M059J (cell line): ENCODE data around the gene CNNM1. TPM values are rescaled to one million over a fixed set of nuclear protein-coding genes. Genes with fewer than 3 reads are reported as not detected.

Source experiments
- DNase-seq: peaks from one replicate; pipeline ENCODE4 v3.0.0-alpha.2; 2012; ENCODE audit warnings: low read depth
- total RNA-seq: library from RNA; depleted of rRNA; stranded (reverse); fragments of >200 nt; shearing (Covaris generic); gene quantifications from 2 replicates; pipeline ENCODE4 v1.2.3, GENCODE V29; 2014

CNNM1 gene
- total RNA-seq, 1 experiment from 2014 or later = 2.4 TPM

DNA sequence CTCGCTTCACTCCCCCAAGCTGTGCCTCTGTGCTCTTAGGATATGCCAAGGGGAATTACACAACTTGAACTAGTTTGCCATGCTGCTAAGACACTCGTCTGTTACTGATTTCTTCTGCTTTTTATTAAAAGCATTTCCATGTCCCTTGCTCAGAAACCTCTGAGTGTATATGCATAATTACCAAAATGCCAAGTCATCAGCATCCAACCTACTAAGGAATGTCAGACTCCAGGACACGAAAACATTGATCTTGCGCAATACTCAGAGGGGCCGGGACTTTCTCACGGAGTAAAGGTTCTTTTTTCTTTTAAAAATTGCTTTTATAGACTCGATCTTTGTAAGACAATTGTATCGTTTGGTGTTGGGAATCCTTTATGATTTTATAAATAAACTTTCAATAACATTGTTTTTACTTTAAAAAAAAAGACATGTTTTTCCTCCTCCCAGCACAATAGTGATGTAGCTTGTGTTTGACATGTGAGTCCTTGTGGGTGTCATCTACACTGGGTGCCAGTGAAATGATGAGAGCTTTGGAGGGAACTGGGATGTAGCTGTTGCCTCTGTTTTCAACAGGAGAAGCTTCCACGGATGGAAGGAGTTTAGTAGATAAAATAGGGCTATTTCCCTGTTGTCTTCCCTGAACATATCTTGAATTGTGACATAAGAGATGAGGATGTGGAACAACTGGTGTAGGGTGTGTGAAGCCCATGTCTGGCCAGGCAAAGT is 43.6 kb downstream of the CNNM1 start:
- DNase-seq = peak; percentile 77

DNA sequence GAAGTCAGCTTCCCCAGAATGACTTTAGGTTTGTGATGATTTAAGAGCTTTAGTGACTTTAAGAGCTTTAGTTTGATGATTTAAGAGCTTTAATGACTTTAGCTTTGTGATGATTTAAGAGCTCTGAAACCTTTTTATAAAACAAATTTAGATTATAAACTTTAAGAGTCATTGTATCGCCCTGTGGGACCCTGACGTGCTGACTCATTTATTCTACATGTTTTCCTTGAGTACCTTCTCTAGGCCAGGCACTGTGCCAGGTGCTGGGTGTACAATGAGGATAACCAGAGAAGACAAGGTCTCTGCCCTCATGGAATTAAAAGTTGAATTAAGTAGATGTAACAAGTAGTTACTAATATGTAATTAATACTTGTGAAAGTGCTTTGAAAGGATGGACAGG is 45.4 kb downstream of the CNNM1 start:
- DNase-seq = peak; percentile 91

GRCh38 chr10:99374972-99375371 is 45.8 kb downstream of the CNNM1 start:
- peak; percentile 59 for DNase-seq

DNA sequence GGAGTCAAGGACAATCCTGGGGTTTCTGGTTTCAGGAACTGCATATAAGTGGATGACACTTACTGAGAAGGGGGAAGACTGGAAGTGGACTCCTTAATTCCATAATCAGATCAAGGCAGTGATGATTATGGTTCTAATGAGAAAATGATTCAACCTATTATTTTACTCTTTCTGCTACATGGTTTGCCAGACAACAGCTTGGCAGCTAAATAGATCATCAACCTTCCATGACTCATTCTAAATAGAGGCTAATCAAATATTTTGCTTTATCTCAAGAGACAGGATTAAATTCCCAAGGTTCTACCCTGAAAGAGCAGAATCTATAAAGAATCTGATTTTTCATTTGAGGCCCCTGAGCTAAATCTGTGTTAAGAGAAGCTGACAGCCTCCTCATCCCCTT is 46.3 kb downstream of the CNNM1 start:
- peak; percentile 39 for DNase-seq

GRCh38 chr10:99382176-99382575 is 53.0 kb downstream of the CNNM1 start:
- DNase-seq = no peak

GRCh38 chr10:99387071-99387470 is 57.9 kb downstream of the CNNM1 start:
- no peak for DNase-seq

DNA sequence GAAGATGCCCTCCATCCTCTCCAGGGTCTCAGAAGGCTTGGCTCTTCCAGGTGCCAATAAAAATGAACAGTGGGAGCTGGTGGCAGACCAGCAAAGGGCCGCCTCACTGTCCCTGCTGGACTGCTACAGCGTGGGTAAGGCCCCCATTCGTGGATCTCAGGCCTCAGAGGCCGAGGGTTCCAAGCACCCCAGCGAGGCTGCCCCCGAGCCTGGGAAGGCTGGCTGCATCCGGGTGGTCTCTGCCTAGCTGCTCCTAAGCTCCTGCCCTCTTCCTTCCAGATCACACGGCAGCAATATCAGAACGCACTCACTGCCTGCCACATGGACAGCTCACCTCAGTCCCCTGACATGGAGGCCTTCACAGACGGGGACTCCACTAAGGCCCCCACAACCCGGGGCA is 58.4 kb downstream of the CNNM1 start:
- no peak for DNase-seq

GRCh38 chr10:99389729-99390480 is 60.7 kb downstream of the CNNM1 start:
- DNase-seq = no peak

DNA sequence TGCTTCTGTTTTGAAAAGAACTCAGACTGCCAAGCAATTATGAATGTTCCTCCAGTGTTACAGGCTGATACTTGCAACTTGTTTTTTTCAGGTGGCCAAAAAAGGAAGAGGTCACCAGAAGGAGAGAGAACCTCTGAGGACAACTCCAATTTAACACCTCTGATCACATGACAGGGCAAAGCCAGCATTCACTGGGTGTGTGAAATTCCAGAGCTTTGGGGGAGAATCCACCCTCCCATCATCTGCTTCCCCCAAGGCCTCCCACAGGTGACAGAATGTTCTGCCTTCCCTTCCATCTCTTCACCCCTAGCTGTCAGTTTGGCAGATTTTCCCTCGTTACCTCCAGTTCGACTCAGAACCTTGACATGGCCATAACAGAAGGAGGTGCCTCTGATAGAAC is 62.2 kb downstream of the CNNM1 start:
- DNase-seq = no peak

DNA sequence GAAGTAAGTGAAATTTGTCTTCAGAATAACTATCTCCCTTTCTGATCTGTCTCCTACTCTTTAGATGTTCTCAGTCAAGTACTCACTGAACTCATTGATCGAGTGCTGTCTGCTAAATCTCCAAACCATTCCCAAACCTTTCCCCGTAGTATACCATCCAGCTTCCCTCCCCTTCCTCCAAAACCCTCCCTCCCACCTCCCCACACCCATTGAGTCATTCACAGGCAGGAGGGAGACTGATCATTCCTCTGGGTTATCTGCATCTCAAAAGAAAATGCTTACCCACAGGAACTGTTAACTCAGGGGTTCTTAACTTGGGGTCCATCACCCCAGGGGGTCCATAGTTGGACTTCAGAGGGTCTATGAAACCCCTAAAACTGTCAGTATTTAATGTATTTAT is 63.9 kb downstream of the CNNM1 start:
- DNase-seq = peak; percentile 39

GRCh38 chr10:99393683-99394082 is 64.5 kb downstream of the CNNM1 start:
- no peak for DNase-seq

- DNase-seq = no peak
These were observed 65.1 kb downstream of the CNNM1 start for GRCh38 chr10:99394256-99394655.

- DNase-seq = peak; percentile 17
These were observed 65.7 kb downstream of the CNNM1 start for GRCh38 chr10:99394761-99395386.

GRCh38 chr10:99395750-99396445 is 66.7 kb downstream of the CNNM1 start:
- DNase-seq = peak; percentile 97

DNA sequence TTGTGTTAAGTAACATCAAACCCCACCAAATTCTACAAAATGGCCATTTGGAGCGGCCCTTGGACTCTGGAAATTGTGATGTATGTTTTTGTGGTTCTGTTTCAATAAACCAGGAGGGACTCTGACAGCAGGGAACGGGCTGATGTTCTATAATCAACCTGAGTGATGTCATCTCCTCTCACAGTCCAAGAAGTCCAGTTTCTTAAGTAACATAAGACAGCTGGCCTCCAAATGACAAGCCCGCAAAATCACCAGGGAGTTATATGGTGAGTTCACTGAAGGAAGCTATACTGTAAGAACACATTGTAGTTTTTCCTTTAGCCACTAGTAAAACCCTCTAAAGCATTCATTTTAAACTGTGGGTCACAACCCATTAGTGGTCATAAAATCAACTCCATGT is 67.3 kb downstream of the CNNM1 start:
- peak; percentile 70 for DNase-seq

DNA sequence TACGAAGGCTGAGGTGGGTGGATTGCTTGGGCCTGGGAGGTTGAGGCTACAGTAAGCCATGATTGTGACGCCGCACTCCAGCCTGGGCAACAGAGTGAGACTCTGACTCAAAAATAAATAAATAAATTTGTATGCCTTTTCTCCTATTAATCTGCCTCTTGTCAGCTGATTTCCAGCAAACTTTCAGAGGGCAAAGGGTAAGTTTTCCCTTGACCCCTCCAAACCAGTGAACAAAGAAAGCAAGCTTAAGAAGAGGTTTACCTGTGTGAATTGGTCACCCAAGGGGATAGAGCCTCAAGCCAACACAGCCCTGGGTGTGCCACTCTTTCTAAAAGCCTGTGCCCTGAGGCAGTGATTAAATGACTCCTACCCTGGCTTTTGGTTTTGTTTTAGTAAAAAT is 70.5 kb downstream of the CNNM1 start:
- peak; percentile 38 for DNase-seq

DNA sequence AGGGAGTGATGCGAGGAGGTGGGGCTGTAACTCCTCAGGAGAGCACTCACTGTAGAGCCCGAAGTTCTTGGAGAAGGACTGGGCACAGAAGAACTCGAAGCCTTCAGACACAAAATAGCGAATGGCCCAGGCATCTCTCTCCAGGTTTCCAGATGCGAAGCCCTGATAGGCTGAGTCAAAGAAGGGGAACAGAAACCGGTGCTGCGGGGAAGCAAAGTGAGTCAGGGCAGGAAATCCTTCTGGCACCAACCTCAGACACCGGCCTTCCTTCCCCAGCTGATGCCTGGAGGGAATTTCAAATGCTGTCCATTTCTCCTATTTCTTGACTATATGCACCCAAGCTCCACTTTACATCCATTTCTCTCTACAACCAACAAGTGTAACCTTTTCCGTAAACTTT is 74.5 kb downstream of the CNNM1 start:
- DNase-seq = peak; percentile 60

GRCh38 chr10:99406149-99406548 is 77.0 kb downstream of the CNNM1 start:
- no peak for DNase-seq

GRCh38 chr10:99410146-99410545 is 81.0 kb downstream of the CNNM1 start:
- DNase-seq = no peak

DNA sequence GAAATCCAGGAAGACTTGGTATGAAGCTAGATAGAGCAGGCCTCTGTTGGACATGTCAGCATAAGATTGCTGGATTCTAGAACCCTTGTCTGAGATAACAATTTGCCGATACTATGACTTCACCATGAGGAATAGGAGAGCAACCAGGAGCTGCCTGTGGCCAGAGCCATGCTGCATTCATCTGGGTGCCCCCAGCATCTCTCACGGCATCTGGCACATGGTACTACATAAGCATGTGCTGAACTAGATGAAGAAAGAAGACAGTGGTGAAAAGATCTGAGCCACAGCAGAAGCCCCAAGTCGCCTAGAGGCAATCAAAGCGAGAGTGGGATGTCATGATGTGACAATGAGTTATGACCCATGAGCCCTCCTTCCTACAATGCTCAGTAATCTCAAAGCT is 81.7 kb downstream of the CNNM1 start:
- DNase-seq = no peak

DNA sequence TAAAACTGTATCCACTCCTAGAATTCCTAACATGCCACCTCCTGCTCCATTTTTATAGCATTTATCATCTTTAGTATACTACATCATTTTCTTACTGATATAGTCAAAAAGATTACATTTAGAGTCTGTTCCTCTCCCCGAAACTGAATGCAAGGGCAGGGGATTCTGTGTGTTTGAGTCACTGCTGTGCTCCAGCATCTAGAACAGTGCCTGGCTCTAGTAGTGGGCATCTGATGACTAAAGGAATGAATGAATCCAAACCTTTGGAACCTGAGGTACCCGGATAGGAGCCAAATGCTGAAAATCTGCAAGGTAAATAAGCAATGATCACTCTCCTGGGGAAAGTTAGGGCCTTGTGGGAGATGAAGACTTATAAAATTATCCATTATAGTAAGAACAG is 82.4 kb downstream of the CNNM1 start:
- no peak for DNase-seq

DNA sequence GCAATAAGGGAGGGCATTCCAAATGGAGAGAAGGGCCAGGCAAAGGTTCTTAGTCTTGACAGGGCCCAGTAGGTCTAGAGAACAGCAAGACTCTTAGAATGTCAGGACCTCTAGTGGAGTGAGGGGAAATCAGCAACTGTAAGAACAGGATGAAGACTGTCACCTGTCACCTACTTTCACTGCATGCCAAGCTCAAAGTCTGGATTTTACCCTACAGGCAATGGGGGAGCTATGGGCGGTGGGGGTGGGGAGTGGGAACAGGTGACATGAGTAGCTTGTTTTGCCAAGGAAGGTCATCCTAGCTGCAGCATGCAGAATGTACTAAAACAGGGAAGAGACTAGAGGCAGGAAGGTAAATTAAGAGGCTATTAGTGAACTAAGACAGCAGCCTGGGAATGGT is 82.9 kb downstream of the CNNM1 start:
- DNase-seq = no peak
